B cell (primary cell): ENCODE data around the gene EXT2. TPM values are rescaled to one million over a fixed set of nuclear protein-coding genes. Genes with fewer than 3 reads are reported as not detected.

Experiments used
- ATAC-seq: fragments of 200-7000 bp; cut with Tn5 transposase; one replicate; pipeline ENCODE4 v1.10.0; 2021; ENCODE audit warnings: low read depth, mild to moderate bottlenecking, moderate number of reproducible peaks, moderate library complexity
- CTCF ChIA-PET: fragments of 350-600 bp; sonication (Branson Sonifier 250); formaldehyde crosslinking; loops from one replicate; lab custom pipeline; 2021; ENCODE audit warnings: antibody characterized with exemption, inconsistent platforms; lab: Charles Lee
- POLR2A ChIA-PET: fragments of 350-600 bp; sonication (Branson Sonifier 250); formaldehyde crosslinking; loops from one replicate; lab custom pipeline; 2021; ENCODE audit warnings: antibody characterized with exemption; lab: Charles Lee
- DNase-seq: peaks from one replicate; pipeline ENCODE4 v3.0.0; 2013
- H2AFZ ChIP-seq: 2 replicates; pipeline ENCODE4 v1.6.1; 2012; ENCODE audit warnings: mild to moderate bottlenecking, low read depth, low read length; ENCODE audit not compliant: insufficient read depth, poor library complexity, severe bottlenecking
- H3K27ac ChIP-seq, 2 donors: 1 replicate in 1 of 2; 2 replicates in 1 of 2; pipeline ENCODE4 v1.5.1; 2012 to 2013; ENCODE audit warnings: low read length in 2 of 2, mild to moderate bottlenecking in 2 of 2, moderate library complexity in 1 of 2
- H3K27me3 ChIP-seq, 4 experiments: fragments of 200-600 bp in 1 of 4; sonication (generic) in 1 of 4; replicated peaks in 1 of 4; 1 replicate in 2 of 4; 2 replicates in 2 of 4; pipeline versions ENCODE4 v1.6.1 to v1.7.0; 2013 to 2016; ENCODE audit warnings: low read length in 3 of 4, mild to moderate bottlenecking in 2 of 4, mixed read lengths in 1 of 4, moderate library complexity in 1 of 4; ENCODE audit not compliant: insufficient read depth in 4 of 4, control insufficient read depth in 3 of 4; ENCODE audit errors: control extremely low read depth in 1 of 4
- H3K36me3 ChIP-seq, 2 experiments: replicated peaks in 1 of 2; 1 replicate in 1 of 2; 2 replicates in 1 of 2; pipeline versions ENCODE4 v1.6.1 to v1.7.1; 2013; ENCODE audit warnings: low read length in 1 of 2; ENCODE audit not compliant: insufficient read depth in 2 of 2, control insufficient read depth in 1 of 2; ENCODE audit errors: control extremely low read depth in 1 of 2, extremely low read depth in 1 of 2
- H3K4me1 ChIP-seq, 2 donors: fragments of 200-600 bp in 1 of 2; sonication (generic) in 1 of 2; 1 replicate in 1 of 2; 2 replicates in 1 of 2; pipeline versions ENCODE4 v1.5.1 to v1.6.1; 2013 to 2017; ENCODE audit warnings: low read length in 2 of 2; ENCODE audit not compliant: control insufficient read depth in 2 of 2, insufficient read depth in 2 of 2
- H3K4me2 ChIP-seq: replicated peaks from 2 replicates; pipeline ENCODE3; 2012; ENCODE audit warnings: mild to moderate bottlenecking, low read depth, low read length; ENCODE audit not compliant: poor library complexity, severe bottlenecking
- H3K4me3 ChIP-seq, 5 experiments: fragments of 200-600 bp in 1 of 5; sonication (generic) in 1 of 5; 1 replicate in 3 of 5; 2 replicates in 2 of 5; pipeline versions ENCODE4 v1.5.1 to v1.7.0; 2011 to 2016; ENCODE audit warnings: low read length in 4 of 5, mild to moderate bottlenecking in 4 of 5, low read depth in 2 of 5, control low read depth in 1 of 5, moderate library complexity in 1 of 5; ENCODE audit not compliant: insufficient read depth in 1 of 5; ENCODE audit errors: control extremely low read depth in 1 of 5, extremely low read depth in 1 of 5
- H3K79me2 ChIP-seq: fragments of 200-600 bp; sonication (generic); one replicate; pipeline ENCODE4 v1.6.0; 2016; ENCODE audit warnings: low read length; ENCODE audit not compliant: control insufficient read depth, insufficient read depth
- H3K9ac ChIP-seq: fragments of 200-600 bp; sonication (generic); 2 replicates; pipeline ENCODE4 v1.6.1; 2017; ENCODE audit warnings: mild to moderate bottlenecking, low read length, moderate library complexity
- H3K9me3 ChIP-seq, 3 donors: one replicate each; pipeline versions ENCODE4 v1.6.1 to v1.7.1; 2013; ENCODE audit warnings: low read length in 2 of 3; ENCODE audit not compliant: control insufficient read depth in 2 of 3, insufficient read depth in 1 of 3; ENCODE audit errors: control extremely low read depth in 1 of 3
- H4K20me1 ChIP-seq: 2 replicates; pipeline ENCODE4 v1.6.0; 2012; ENCODE audit warnings: mild to moderate bottlenecking, low read length; ENCODE audit not compliant: insufficient read depth, control insufficient read depth, poor library complexity, severe bottlenecking
- H3K27ac Mint-ChIP-seq: one replicate; pipeline ENCODE4 v1.8.0; 2021; ENCODE audit warnings: mixed read lengths
- H3K27me3 Mint-ChIP-seq: one replicate; pipeline ENCODE4 v1.8.0; 2021; ENCODE audit warnings: mixed read lengths
- H3K4me1 Mint-ChIP-seq: one replicate; pipeline ENCODE4 v1.8.0; 2021; ENCODE audit warnings: mixed read lengths
- H3K4me3 Mint-ChIP-seq: one replicate; pipeline ENCODE4 v1.8.0; 2021; ENCODE audit warnings: mixed read lengths
- H3K9me3 Mint-ChIP-seq: one replicate; pipeline ENCODE4 v1.8.0; 2022; ENCODE audit warnings: mixed read lengths; ENCODE audit not compliant: insufficient read depth
- CTCF ChIP-seq: fragments of 200-600 bp; IDR thresholded peaks from one replicate; pipeline ENCODE4 v1.8.0; 2022; ENCODE audit warnings: antibody characterized with exemption, mild to moderate bottlenecking
- EZH2 ChIP-seq: IDR thresholded peaks from 2 replicates; pipeline ENCODE4 v1.6.1; 2012; ENCODE audit warnings: borderline replicate concordance, low read depth, mild to moderate bottlenecking, moderate library complexity, low read length; ENCODE audit not compliant: insufficient read depth, poor library complexity, severe bottlenecking
- WGBS: methylation state at CpG from one replicate; pipeline ENCODE4 v1.1.5; 2013; ENCODE audit warnings: missing lambda C conversion rate; ENCODE audit not compliant: insufficient coverage; 5-methylcytosine and 5-hydroxymethylcytosine counted together
- intact Hi-C: fragments of 100-400 bp; cut with micrococcal nuclease; formaldehyde crosslinking; loops from one replicate; pipeline ENCODE4 v1.10.0; 2022
- polyA plus RNA-seq: library from polyadenylated mRNA; depleted of rRNA; stranded (reverse); fragments of >200 nt; gene quantifications from 2 replicates; pipeline ENCODE4 v1.2.3, GENCODE V29; 2012
- total RNA-seq, 2 donors: library from RNA; stranded (reverse); fragments of 120-200 nt in 1 of 2; gene quantifications; 1 replicate in 1 of 2; 2 replicates in 1 of 2; pipeline versions ENCODE4 v1.2.3 to v1.2.4, GENCODE V29; 2013 to 2022

EXT2 gene
- total and polyA plus RNA-seq, 2 donors (not counting 1 experiment from before 2014, with no cell fraction given) = 11.0 to 27.8 TPM

GRCh38 chr11:44088377-44088776, 7.1 kb upstream of the EXT2 start:
- no peak overlapping the region for H3K4me3 ChIP-seq
- 90% methylated on average over 2 of the region's 4 CpGs for WGBS
- H3K9me3 ChIP-seq = no peaks in the 10 kb centered on the region
- Mint-ChIP-seq H3K27ac (no peak overlapping the region), H3K27me3 (no peaks in the 10 kb centered on the region), H3K9me3 (peaks cover 5% of the 10 kb centered on the region), H3K4me1 (no peaks in the 10 kb centered on the region), H3K4me3 (no peak overlapping the region)
- no peaks in the 10 kb centered on the region for H3K4me1 ChIP-seq
- H3K79me2 ChIP-seq = no peaks in the 10 kb centered on the region
- no peak overlapping the region for H3K9ac ChIP-seq
- H4K20me1 ChIP-seq = no peaks in the 10 kb centered on the region
- ATAC-seq = no peak
- POLR2A ChIA-PET = no interaction called here
- intact Hi-C loops = no loop called here
- no peaks in the 10 kb centered on the region for H3K27me3 ChIP-seq
- H3K4me2 ChIP-seq = no peak overlapping the region
- CTCF ChIA-PET = no interaction called here
- no peak overlapping the region for H2AFZ ChIP-seq
- DNase-seq = no peak
- no peak overlapping the region for H3K27ac ChIP-seq
- no peak for TF ChIP-seq EZH2
- TF ChIP-seq CTCF = no peak
- H3K36me3 ChIP-seq = no peaks in the 10 kb centered on the region

GRCh38 chr11:44088871-44089270, 6.6 kb upstream of the EXT2 start:
- ChIA-PET POLR2A (no interaction called here), CTCF (no interaction called here)
- no peak overlapping the region for H3K27ac ChIP-seq
- intact Hi-C loops = no loop called here
- no peak for ATAC-seq
- no peak overlapping the region for H3K4me2 ChIP-seq
- H3K27me3 ChIP-seq = no peaks in the 10 kb centered on the region
- no peaks in the 10 kb centered on the region for H3K79me2 ChIP-seq
- no peaks in the 10 kb centered on the region for H3K4me1 ChIP-seq
- Mint-ChIP-seq H3K27me3 (no peaks in the 10 kb centered on the region), H3K4me3 (no peak overlapping the region), H3K27ac (no peak overlapping the region), H3K4me1 (no peaks in the 10 kb centered on the region), H3K9me3 (peaks cover 5% of the 10 kb centered on the region)
- no peak overlapping the region for H2AFZ ChIP-seq
- no peak overlapping the region for H3K4me3 ChIP-seq
- no peaks in the 10 kb centered on the region for H4K20me1 ChIP-seq
- H3K9ac ChIP-seq = no peak overlapping the region
- TF ChIP-seq CTCF (no peak), EZH2 (no peak)
- H3K36me3 ChIP-seq = no peaks in the 10 kb centered on the region
- H3K9me3 ChIP-seq = no peaks in the 10 kb centered on the region
- WGBS = 94% methylated on average over 3 of the region's 4 CpGs
- no peak for DNase-seq
